DMS114 treated with DMSO at 0.1 percent for 48 hours (cell line): ENCODE data around the gene BCAT1.
"Not testable (repeated sequence)": the region's sequence is repeated elsewhere in the genome, so short reads cannot be mapped to it uniquely, and the experiment has no call there.

ENCODE experiments used
- DNase-seq: peaks from one replicate; lab custom pipeline; 2025; ENCODE audit not compliant: unreplicated experiment; lab: John Stamatoyannopoulos, UW

BCAT1 gene

GRCh38 chr12:24860546-24860945 is 88.4 kb downstream of the BCAT1 start:
- DNase-seq: no peak

GRCh38 chr12:24856541-24856940 is 92.4 kb downstream of the BCAT1 start:
- DNase-seq: no peak

GRCh38 chr12:24854908-24855307 is 94.0 kb downstream of the BCAT1 start:
- DNase-seq: no peak

DNA sequence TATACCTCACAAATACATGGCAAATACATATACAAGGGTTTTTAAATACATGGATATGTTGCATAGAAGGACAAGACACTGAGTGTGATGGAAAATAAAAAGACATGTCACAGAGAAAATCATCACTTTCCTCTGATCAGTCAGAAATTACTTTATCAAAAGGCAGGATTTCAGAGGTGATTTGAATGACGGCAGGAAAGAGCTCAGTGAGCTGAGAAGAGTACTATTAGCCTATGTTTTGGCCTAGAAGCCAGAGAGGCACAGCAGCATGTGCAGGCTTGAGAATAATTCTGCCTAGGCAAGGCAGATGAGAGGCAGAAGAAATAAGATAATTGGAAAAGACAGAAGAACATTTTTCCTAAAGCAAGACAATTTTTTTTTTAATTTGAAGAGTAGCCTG is 94.9 kb downstream of the BCAT1 start:
- DNase-seq: no peak

GRCh38 chr12:24853588-24853987 is 95.3 kb downstream of the BCAT1 start:
- DNase-seq: no peak

DNA sequence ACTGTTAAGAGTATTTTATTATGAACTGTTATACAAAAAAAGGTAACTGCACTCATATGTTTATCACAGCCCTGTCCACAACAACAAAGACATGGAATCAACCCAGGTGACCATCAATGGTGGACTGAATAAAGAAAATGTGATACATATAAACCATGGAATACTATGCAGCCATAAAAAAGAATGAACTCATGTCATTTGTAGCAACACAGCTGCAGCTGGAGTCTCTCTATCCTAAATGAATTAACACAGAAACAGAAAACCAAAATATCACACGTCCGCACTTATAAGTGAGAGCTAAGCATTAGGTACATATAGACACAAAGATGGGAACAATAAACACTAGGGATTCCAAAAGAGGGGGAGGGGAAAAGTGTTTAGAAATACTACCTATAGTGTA is 95.8 kb downstream of the BCAT1 start:
- DNase-seq: no peak

- no peak for DNase-seq
Measured at GRCh38 chr12:24852420-24852819, 96.5 kb downstream of the BCAT1 start.

GRCh38 chr12:24851883-24852282 is 97.0 kb downstream of the BCAT1 start:
- DNase-seq: not testable (repeated sequence)

- DNase-seq: no peak
Measured at GRCh38 chr12:24851341-24851740, 97.6 kb downstream of the BCAT1 start.

GRCh38 chr12:24850496-24850895 is 98.4 kb downstream of the BCAT1 start:
- DNase-seq: no peak

- no peak for DNase-seq
Measured at GRCh38 chr12:24848941-24849477, 99.9 kb downstream of the BCAT1 start.

DNA sequence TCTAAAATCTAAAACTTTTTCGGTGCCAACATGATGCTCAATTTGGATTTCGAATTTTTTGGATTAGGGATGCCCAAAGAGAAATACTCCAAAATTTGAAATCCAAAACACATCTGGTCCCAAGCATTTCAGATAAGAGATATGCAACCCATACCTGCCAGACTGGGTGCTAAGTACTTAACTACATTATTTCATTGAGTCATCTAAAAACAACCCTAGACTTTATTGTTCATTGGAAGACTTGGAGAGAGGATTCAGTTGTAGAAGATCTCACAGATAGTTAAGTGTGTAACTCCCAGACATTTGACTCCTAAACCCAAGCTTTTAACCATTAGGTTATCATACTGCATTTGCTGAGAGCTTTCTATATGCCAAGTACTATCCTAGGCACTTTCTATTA is 102.2 kb downstream of the BCAT1 start:
- DNase-seq: no peak

DNA sequence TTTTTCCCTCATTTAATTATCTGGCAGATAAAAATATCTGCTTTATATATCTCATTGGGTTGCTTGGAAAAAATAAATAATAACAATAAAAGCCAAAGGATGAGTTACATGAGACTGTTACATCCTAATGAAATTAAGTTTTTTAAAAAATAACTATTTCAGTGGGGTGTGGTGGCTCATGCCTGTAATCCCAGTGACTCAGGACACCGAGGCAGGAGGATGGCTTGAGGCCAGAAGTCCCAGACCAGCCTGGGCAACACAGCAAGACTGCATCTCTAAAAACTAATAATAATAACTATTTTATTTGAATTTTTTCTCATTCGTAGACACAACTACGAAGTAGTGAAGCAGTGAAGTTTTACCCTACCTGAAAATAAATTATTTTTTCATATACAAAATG is 103.3 kb downstream of the BCAT1 start:
- DNase-seq: no peak

DNA sequence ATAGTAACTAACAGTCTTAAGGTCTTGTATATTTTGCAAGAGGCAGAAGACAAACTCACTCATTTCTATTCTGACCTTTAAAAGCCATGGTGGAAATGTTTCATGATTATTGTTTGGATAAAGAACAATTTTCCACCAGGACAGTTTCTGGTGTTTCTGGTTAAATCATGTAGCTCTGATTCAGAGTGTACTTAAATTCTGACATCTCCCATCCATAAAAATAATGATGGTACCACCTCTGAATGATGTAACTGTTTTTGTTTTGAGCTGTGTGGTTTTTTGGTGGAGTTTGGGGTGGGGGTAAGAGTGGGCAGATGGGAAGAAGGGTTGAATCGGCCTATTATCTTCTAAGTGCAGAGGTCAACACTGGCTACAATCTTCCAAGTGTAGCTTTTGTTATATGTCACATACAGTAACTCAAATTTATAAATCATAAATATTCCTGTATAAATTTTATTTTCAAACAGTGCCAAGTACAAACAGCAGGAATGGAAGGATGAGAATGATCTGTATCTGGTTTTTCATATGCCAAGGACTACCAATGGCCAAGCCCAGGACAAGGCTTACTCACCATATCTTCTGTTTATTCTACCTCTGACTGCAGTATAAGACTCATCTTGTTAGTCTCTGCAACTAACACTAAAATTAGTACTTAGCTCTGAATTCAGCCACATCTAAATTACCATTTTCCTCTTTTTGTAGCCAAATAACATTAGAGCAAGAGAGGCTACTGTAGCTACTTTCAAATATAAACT is 108.7 kb downstream of the BCAT1 start:
- no peak for DNase-seq

- no peak for DNase-seq
Measured at GRCh38 chr12:24839268-24839791, 109.6 kb downstream of the BCAT1 start.

- no peak for DNase-seq
Measured at GRCh38 chr12:24838531-24838950, 110.4 kb downstream of the BCAT1 start.

DNA sequence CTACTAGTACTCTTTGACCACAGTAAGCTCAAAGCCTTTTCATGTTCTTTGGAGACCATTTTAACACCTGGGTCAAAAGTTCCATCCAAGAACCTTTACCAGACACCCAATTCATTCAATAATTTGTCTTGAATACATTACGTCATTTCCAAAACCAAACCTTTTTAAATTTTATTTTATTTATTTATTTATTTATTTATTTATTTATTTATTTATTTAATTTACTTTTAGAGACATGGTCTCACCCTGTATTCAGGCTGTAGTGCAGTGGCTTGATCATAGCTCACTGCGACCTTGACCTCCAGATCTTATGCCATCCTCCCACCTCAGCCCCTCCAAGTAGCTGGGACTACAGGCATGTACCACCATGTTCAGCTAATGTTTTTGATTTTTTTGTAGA is 113.5 kb downstream of the BCAT1 start:
- DNase-seq: no peak

DNA sequence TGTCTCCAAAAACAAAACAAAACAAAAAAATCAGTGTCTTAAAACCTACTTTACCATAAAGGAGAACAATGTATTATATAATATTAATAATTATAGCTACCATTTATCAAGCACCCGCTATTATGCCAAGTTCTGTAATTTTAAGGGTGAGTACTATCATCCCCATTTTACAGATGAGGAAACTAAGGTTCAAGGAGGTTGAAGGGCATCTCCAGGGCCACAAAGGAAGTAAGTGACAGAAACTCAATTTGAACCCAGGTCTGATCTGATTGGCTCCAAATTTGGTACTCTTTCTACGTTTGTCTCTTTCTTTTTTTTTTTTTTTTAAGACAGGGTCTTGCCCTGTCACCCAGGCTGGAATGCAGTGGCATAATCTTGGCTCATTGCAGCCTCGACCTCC is 115.4 kb downstream of the BCAT1 start:
- no peak for DNase-seq

DNA sequence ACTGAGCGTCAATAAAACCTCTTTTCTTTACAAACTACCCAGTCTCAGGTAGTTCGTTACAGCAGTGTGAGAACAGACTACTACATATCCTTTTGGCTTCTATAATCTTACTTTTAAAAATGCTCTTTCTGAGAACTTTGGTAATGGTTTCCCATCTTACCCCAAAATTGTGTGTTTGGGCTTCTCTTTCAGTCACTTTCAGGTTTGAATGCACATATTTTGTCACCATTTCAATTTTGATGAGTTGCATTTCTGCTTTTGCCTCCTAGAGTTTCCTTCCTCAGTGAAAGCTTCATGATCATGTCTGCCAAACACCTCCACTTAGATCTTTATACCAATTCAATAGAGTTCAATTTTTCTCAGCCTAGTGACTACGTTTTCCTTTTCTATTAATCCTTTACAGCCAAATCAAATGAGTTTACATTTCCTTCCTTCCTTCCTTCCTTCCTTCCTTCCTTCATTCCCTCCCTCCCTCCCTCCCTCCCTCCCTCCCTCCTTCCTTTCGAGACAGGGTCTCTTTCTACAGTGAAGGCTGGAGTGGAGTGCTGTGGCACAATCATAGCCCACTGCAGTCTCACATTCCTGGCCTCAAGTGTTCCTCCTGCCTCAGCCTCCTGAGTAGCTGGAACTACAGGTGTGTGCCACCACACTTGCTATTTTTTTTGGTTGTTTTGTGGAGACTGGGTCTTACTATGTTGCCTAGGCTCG is 124.9 kb downstream of the BCAT1 start:
- DNase-seq: no peak

DNA sequence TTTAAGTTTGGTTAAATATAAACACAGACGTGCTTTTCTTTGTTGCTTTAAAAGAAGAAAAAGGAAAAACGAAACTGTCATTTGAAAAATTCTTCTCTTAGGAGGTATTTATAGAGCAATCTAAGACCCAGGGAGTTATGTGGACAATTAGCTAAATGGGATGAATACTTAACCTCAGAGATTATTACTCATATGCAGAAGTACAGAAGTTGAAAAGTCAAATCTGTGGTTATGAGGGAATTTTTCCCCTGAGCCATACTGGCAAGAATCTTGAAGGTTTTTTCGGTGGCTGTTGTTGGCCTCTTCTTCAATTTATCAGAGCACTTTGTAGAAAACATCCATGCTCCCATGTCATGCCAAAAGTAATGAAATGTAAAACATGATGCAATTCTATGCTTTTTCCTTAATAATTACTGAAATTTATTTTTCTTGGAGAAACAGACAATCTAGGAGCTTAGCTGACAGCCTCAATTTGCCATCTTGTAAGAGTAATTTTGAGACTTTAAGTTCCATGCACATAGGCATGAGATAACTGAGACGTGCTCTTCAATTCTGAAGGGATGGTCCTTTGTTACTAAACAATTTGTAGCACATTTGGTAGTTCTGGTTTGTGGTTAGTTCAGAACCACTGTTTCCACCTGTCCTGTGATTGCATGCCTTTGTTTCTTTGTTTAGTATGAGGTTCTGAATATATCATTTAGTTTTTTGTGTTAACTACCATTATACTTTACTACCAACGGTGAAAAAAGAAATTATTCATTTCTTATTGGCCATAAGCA is 126.6 kb downstream of the BCAT1 start:
- DNase-seq: no peak

GRCh38 chr12:24821691-24822090 is 127.2 kb downstream of the BCAT1 start:
- DNase-seq: no peak
